Smooth muscle cell of the brain vasculature (primary cell): ENCODE measurements around the gene DHX9.

Source experiments
- DNase-seq: peaks from one replicate; pipeline ENCODE4 v3.0.0-alpha.2; 2012; ENCODE audit warnings: low read depth, low spot score

DHX9 gene

GRCh38 chr1:182841368-182841988, 2.3 kb downstream of the DHX9 start:
- no peak for DNase-seq

DNA sequence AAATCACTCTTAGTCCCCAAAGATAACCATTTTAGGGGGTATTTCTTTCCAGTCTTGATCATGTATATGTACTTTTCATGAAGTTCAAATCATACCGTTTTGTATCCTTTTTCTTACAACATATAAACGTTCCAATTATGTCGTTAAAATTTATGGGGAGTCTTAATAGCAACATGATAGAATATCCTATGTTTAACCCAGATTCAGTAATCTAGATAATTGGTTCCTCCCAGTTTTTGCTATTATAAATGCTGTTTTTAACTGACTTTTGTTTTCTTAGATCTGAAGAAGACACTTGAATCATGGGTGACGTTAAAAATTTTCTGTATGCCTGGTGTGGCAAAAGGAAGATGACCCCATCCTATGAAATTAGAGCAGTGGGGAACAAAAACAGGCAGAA, 3.1 kb downstream of the DHX9 start:
- DNase-seq = no peak

DNA sequence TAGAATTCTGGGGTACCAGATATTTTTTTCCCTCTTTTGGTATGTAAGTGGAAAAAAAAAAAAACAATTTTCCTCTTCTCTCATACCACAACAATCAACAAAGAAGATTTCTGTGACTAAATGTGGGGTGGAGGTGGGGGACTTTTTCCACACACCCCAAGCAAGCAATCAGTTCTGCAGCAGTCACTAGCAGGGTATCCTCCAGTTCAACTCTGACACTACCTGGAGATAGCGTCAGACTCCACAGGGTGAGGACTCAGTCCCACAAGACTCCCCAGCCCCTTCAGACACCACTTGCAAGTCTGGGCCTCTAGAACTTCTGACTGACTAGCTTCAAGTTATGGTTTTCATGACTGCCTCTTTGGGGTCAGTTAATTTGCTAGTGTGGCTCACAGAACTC, 6.2 kb downstream of the DHX9 start:
- no peak for DNase-seq

- no peak for DNase-seq
These were observed 6.7 kb downstream of the DHX9 start for GRCh38 chr1:182845894-182846293.

- no peak for DNase-seq
These were observed 8.0 kb downstream of the DHX9 start for GRCh38 chr1:182847105-182847504.

DNA sequence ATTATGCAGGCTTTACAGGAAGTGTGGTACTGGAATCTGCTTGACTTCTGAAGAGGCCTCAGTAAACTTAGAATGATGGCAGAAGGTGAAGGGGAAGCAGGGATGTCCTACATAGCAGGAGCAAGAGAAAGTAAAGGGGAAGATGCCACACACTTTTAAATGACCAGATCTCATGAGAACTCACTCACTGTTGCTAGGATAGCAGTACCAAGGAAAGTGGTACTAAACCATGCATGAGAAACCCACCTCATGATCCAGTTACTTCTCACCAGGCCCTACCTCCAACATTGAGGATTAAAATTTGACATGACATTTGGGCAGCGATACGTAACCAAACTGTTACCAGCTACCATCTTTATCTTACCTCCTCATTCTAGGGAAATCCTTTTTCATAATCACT, 9.6 kb downstream of the DHX9 start:
- no peak for DNase-seq

DNA sequence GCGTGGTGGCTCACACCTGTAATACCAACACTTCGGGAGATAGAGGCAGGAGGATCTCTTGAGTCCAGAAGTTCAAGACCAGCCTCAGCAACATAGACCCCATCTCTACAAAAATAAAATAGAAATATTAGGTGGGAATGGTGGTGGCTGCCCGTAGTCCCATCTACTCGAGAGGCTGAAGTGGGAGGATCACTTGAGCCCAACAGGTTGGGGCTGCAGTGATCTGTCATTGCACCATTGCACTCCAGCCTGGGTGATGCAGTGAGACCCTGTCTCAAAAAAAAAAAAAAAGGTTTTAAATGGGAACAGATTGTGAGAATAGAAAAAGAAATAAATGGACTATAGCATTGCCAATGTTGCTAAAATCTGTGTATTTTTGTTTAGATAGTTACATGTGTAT, 11.2 kb downstream of the DHX9 start:
- DNase-seq = no peak

- DNase-seq = no peak
These were observed 12.7 kb downstream of the DHX9 start for GRCh38 chr1:182851825-182852224.

GRCh38 chr1:182855911-182856310, 16.8 kb downstream of the DHX9 start:
- DNase-seq = no peak

GRCh38 chr1:182857212-182857611, 18.1 kb downstream of the DHX9 start:
- no peak for DNase-seq

- DNase-seq = no peak
These were observed 21.5 kb downstream of the DHX9 start for GRCh38 chr1:182860658-182861057.

DNA sequence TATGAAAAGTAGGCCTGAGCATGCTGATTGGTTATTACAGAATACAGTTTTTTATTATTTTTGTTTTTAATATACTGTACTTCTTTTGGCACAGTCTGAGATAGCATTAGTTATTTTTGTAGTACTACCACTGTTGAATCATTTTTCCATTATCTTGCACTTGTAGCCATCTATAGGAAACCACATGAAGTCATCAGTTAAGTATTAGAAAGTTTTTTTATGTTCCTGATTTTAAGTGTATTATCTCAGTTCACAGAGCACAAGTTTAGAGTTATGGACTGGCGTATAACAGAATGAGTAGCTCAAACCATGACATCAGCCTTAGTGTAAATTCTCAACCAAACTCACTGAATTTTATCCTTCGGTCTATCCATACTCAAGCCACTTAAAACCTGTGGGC, 22.8 kb downstream of the DHX9 start:
- DNase-seq = no peak

DNA sequence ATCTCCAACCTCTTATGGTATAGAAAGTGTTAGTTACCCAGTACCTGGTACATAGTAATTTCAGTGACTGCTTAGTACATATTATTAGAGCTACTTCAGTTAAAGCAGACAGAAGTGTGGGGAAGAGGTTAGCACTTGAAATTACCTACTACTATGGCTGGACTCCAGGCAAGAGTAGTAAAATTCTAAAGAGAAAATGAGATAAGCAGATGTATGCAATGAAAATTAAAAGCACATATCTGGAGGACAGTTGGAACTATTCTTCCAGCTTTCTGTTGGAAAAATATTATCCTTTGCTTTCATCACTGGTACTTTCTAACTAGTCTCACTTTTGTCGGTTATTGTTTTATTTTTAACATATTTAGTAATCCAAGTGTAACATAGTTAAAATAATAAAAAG, 23.7 kb downstream of the DHX9 start:
- no peak for DNase-seq

DNA sequence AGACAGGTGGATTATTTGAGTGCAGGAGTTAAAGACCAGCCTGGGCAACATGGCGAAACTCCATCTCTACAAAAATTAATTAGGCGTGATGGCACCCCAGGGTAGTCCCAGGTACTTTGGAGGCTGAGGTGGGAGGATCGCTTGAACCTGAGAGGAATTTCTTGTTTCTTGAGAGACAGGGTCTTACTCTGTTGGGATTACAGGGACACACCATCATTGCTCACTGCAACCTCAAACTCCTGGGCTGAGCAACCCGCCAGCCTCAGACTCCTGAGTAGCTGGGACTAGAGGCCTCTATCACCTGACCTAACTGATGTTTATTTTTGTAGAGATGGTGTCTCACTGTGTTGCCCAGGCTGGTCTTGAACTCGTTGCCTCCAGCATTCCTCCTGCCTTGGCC, 24.8 kb downstream of the DHX9 start:
- DNase-seq = no peak

GRCh38 chr1:182867861-182868260, 28.7 kb downstream of the DHX9 start:
- no peak for DNase-seq

DNA sequence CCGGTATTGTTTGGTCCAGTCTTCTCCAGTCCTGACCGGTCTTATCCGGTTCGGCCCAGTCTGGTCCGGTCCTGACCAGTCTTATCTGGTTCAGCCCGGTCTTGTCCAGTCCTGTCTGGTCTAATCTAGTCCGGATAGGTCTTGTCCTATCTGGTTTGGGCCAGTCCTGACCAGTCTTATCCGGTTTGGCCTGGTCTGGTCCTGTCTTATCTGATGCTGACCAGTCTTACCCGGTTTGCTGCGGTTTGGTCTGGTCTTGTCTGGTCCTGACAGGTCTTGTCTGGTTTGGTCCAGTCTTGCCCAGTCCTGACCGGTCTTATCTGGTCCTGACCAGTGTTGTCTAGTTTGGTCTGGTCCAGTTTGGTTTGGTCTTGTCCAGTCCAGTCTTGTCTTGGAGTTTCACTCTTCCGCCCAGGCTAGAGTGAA, 30.1 kb downstream of the DHX9 start:
- no peak for DNase-seq

- no peak for DNase-seq
These were observed 33.7 kb downstream of the DHX9 start for GRCh38 chr1:182872881-182873280.

- no peak for DNase-seq
These were observed 36.7 kb downstream of the DHX9 start for GRCh38 chr1:182875889-182876288.

DNA sequence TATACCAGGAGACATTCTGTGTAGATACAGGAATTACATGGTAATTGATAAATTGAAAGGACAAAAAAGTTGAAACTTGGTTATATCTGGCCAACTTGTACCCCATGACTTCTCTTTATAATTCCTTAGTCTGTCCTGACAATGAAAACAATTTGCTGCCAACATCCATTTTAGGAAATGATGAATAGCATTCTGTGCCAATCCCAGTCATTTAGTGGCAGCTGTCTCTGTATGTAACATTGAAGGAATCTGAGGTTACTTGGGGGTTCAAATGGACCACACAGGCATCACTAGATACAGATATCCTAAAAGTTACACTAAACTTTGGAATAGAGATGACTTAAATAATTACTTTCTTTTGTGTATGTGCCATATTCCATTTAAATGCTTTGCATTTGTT, 38.2 kb downstream of the DHX9 start:
- DNase-seq = no peak

DNA sequence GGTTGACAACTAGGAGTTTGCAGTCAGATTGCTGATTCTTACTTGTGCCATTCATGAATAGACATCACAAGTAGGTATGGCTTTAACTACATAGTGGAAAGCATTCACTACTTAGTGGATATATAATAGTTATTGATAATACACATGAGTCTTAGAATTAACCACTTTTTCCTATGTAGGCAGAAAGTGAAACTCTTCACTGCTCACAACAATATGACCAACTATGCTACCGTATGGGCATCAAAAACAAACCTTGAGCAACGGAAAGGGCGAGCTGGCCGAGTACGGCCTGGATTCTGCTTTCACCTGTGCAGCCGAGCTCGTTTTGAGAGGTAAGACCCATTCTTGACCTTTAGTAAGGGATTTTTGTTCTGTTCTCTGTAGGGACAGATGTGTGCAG, 38.7 kb downstream of the DHX9 start:
- DNase-seq = no peak

- no peak for DNase-seq
These were observed 45.7 kb downstream of the DHX9 start for GRCh38 chr1:182884872-182885271.

DNA sequence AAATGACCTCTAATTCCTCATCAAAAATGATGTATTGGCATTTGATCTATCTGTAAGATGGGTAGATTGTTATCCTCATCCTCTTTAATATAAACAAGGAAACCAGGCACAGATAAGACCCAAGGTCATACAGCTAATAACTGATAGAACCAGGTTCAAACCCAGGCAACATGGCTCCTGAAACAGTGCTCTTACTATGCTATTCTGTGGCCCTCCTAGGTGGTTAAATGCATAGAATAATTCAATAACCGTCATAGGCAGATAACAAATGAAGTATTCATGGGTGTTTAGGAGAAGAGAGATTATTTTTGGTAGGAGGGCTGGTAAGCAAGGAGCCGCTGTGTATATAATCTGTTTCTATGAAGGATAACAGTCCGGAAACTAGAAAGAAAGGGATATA, 46.4 kb downstream of the DHX9 start:
- no peak for DNase-seq

GRCh38 chr1:182886985-182887384, 47.8 kb downstream of the DHX9 start:
- DNase-seq = no peak
